Activated CD8-positive, alpha-beta memory T cell treated with anti-CD3 and anti-CD28 coated beads, Interleukin-2, amount 50 U/mL, for 4 hours (primary cell): ENCODE data around the gene BEND4.

Experiments
- DNase-seq: peaks from one replicate; pipeline ENCODE4 v3.0.0-alpha.2; 2020

The BEND4 gene

GRCh38 chr4:42101446-42101975 is 50.9 kb downstream of the BEND4 start:
- no peak for DNase-seq

GRCh38 chr4:42088386-42088785 is 64.1 kb downstream of the BEND4 start:
- no peak for DNase-seq

- no peak for DNase-seq
Observed at GRCh38 chr4:42083816-42084215, 68.6 kb downstream of the BEND4 start.

GRCh38 chr4:42080306-42080705 is 72.1 kb downstream of the BEND4 start:
- no peak for DNase-seq

GRCh38 chr4:42078184-42078801 is 74.2 kb downstream of the BEND4 start:
- no peak for DNase-seq

GRCh38 chr4:42074294-42074693 is 78.2 kb downstream of the BEND4 start:
- no peak for DNase-seq

DNA sequence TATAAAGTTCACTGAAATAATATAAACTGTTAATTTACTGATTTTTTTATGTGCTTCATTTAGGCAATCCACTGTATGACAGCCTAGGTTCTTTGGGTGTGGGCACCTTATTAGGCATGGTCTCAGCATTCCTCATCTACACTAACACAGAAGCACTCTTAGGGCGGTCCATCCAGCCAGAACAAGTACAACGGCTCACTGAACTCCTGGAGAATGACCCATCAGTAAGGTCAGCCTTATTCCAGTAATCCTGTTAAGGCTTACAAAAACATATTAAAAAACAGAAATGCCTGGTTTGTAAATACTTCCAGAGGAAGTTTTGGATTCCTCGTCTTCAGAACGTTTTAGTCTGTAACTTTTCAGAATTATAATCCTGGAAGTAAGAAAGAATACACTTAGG is 82.0 kb downstream of the BEND4 start:
- no peak for DNase-seq

DNA sequence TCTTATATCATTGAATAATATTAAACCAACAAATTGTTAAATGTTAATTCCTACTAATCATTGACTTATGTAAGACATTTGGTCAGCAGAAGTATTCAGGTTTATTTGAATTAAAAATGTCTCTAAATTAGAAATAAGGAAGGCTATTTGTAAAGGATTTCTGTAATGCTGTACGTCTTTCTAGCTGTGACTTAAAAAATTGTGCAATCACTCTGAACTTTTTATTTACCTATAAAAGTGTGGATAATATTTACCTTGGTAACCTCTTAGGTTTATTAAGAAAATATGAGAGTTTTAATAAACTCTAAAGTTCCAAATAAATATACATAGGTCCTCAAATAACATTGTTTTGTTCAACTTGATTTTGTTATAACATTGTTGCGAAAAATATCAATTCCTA is 85.2 kb downstream of the BEND4 start:
- DNase-seq: no peak

- DNase-seq: no peak
Observed at GRCh38 chr4:42066402-42066801, 86.1 kb downstream of the BEND4 start.
